AG04449 (cell line): ENCODE results near the gene IP6K3.

Experiments
- CTCF ChIA-PET: fragments of 350-600 bp; formaldehyde crosslinking; extraction: SDS; loops from one replicate; lab custom pipeline; 2021; ENCODE audit warnings: antibody characterized with exemption; lab: Yijun Ruan, JAX
- POLR2A ChIA-PET: fragments of 400-600, 350-600 bp; formaldehyde crosslinking; extraction: SDS; loops from one replicate; lab custom pipeline; 2020; ENCODE audit warnings: antibody characterized with exemption, inconsistent platforms; lab: Yijun Ruan, JAX
- DNase-seq: peaks from one replicate; pipeline ENCODE4 v3.0.0-alpha.2; 2010; ENCODE audit warnings: low read depth, low spot score
- H3K4me3 ChIP-seq: 2 replicates; pipeline ENCODE4 v1.5.1; 2011; ENCODE audit warnings: low read depth, mild to moderate bottlenecking, control low read depth, low read length
- TF ChIP-seq, protein P1 (sequence below): IDR thresholded peaks from one replicate; pipeline ENCODE4 v1.5.1; 2011; ENCODE audit warnings: mild to moderate bottlenecking, moderate library complexity, low read length, control low read depth, inconsistent platforms; ENCODE audit not compliant: insufficient read depth; ENCODE audit errors: missing control alignments

Gene IP6K3

GRCh38 chr6:33790379-33790778 lies 43.7 kb upstream of the IP6K3 start:
- TF ChIP-seq, protein P1, sequence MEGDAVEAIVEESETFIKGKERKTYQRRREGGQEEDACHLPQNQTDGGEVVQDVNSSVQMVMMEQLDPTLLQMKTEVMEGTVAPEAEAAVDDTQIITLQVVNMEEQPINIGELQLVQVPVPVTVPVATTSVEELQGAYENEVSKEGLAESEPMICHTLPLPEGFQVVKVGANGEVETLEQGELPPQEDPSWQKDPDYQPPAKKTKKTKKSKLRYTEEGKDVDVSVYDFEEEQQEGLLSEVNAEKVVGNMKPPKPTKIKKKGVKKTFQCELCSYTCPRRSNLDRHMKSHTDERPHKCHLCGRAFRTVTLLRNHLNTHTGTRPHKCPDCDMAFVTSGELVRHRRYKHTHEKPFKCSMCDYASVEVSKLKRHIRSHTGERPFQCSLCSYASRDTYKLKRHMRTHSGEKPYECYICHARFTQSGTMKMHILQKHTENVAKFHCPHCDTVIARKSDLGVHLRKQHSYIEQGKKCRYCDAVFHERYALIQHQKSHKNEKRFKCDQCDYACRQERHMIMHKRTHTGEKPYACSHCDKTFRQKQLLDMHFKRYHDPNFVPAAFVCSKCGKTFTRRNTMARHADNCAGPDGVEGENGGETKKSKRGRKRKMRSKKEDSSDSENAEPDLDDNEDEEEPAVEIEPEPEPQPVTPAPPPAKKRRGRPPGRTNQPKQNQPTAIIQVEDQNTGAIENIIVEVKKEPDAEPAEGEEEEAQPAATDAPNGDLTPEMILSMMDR: no peak

GRCh38 chr6:33789550-33789895 lies 42.8 kb upstream of the IP6K3 start:
- ChIA-PET CTCF (interaction anchor here (1.9 to 12.9 kb wide), 2 partner anchors 18 to 374 kb away, joined by 4 to 231 read pairs; no protein-coding TSS in a partner anchor), POLR2A (interaction anchor here (1.0 to 2.6 kb wide), 2 partner anchors 18 to 141 kb away, joined by 3 to 15 read pairs; no protein-coding TSS in a partner anchor)
- no peak for DNase-seq
- peak overlapping the region; percentile 53 for H3K4me3 ChIP-seq
- TF ChIP-seq, protein P1: no peak

More at GRCh38 chr6:33790379-33790778, 43.7 kb upstream of the IP6K3 start:
- CTCF ChIA-PET: interaction anchor here (1.0 to 1.4 kb wide), 4 partner anchors 11 to 205 kb away, joined by 3 to 5 read pairs (median 4); no protein-coding TSS in a partner anchor
- DNase-seq: no peak
- POLR2A ChIA-PET: no interaction called here
- H3K4me3 ChIP-seq: no peak overlapping the region

DNA sequence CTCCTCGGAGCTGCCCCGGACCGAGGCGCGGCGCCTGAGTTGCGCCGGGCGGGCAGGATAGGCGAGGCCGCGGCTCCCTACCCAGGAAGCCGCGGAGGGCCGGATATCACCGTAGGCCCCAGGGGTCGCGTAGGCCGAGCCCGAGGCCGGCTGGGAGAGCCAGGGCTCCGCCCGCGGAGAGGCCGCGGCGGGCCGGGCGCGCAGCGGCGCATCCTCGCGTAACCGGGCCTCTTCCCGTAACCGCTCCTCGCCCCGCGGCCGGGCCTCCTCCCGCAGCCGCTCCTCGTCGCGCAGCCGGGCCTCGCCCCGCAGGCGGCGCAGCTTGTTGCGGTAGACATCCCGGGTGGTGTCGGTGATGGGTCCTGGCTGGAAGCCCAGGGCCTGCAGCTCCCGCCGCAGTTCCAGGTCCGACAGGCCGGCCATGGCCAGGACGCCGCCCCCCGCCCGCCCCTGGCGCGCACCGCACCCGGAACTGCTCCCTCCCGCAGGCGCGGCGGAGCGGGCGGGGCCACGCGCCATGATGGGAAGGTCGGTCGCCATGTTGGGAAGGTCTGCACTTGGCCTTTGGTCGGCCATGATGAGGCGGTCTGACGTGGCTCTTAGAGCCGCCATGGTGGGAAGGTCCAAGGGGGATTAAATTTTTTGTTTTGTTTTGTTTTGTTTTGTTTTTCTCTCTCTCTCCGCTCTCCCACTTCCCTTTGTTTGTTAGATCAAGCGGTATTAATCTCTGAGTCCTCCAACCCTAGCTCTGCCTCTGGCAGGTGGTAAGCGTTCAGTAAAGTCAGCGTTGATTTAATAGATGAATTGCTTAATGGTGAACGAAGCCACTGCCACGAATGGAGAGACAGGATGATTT lies 42.2 kb upstream of the IP6K3 start, which contains the start of gene LEMD2:
Gene LEMD2, minus strand, starts transcription at position 437 of the 856 bp plus-strand sequence. Its CDS starts 14 bp downstream, at position 423.
- TF ChIP-seq, protein P1: no peak
- DNase-seq: peak; percentile 47
- ChIA-PET CTCF (interaction anchor here (1.2 to 12.9 kb wide), 5 partner anchors 18 to 374 kb away, joined by 3 to 231 read pairs (median 4); no protein-coding TSS in a partner anchor), POLR2A (interaction anchor here (0.7 to 2.6 kb wide), 6 partner anchors 16 to 141 kb away, joined by 3 to 15 read pairs (median 4); no protein-coding TSS in a partner anchor)
- peak within 1 kb of the TSS; percentile 75 for H3K4me3 ChIP-seq

- H3K4me3 ChIP-seq: peak overlapping the region; percentile 75
- DNase-seq: peak; percentile 38
- TF ChIP-seq, protein P1: no peak
- ChIA-PET CTCF (interaction anchor here (0.7 to 12.9 kb wide), 9 partner anchors 17 to 823 kb away, joined by 3 to 231 read pairs (median 4); partner anchors contain the start of gene UQCC2), POLR2A (interaction anchor here (0.6 to 2.6 kb wide), 9 partner anchors 13 to 267 kb away, joined by 3 to 15 read pairs (median 3); no protein-coding TSS in a partner anchor)
Measured at GRCh38 chr6:33787954-33788693, 41.4 kb upstream of the IP6K3 start.

- ChIA-PET POLR2A (interaction anchor here (0.6 to 2.6 kb wide), 8 partner anchors 12 to 268 kb away, joined by 3 to 15 read pairs (median 3); no protein-coding TSS in a partner anchor), CTCF (interaction anchor here (0.7 to 12.9 kb wide), 11 partner anchors 16 to 824 kb away, joined by 3 to 231 read pairs (median 4); partner anchors contain the start of gene UQCC2)
- TF ChIP-seq, protein P1: no peak
- no peak for DNase-seq
- H3K4me3 ChIP-seq: peak overlapping the region; percentile 75
Measured at GRCh38 chr6:33787346-33787953, 40.7 kb upstream of the IP6K3 start.
